ENCODE results near the gene TADA2A.
"Not testable (repeated sequence)": the region's sequence is repeated elsewhere in the genome, so short reads cannot be mapped to it uniquely, and the experiment has no call there.

TADA2A gene

GRCh38 chr17:37405522-37405921 is 1.2 kb upstream of the TADA2A start:
- DNase-seq, result not testable (repeated sequence)

DNA sequence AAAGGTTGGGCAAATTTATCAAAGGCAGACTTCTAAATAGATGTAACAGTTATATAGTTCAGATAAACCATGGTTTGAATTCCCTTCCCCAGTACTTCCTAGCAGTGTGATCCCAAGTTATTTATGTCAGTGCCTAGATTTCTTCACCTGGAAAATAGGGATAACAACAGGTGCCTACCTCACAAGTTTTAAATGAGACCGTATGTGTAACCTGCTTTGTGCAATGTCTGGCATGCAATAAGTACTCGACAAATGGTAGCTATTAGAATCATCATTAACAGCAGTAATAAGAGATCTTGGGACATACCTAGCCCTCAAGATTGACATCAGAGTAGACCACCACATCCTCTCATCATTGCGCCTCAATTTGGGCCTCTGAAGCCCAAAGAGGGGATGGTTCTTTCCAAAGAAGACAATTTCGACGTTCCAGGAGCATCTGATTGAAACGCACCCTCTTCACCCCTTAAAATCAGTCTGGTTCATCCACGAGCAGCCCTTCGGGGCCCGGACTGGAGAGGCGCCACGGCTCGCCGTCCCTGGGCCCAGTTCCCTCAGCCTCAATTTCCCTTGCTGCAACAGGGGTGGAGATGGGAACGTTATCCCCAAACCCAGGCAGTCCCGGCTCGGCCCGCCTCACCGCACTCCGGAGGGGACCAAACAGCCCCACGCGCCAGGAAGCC is 591 bp upstream of the TADA2A start:
- DNase-seq, result no peak

DNA sequence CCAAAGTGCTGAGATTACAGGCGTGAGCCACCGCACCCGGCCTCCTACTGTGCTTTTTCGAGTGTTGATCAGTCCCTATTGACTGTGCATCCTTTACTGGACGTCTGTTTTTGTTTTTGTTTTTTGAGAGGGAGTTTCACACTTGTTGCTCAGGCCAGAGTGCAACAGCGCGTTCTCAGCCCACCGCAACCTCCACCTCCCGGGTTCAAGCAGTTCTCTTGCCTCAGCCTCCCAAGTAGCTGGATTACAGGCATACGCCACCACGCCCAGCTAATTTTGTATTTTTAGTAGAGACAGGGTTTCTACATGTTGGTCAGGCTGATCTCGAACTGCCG is 1.4 kb downstream of the TADA2A start:
- not testable (repeated sequence) for DNase-seq

DNA sequence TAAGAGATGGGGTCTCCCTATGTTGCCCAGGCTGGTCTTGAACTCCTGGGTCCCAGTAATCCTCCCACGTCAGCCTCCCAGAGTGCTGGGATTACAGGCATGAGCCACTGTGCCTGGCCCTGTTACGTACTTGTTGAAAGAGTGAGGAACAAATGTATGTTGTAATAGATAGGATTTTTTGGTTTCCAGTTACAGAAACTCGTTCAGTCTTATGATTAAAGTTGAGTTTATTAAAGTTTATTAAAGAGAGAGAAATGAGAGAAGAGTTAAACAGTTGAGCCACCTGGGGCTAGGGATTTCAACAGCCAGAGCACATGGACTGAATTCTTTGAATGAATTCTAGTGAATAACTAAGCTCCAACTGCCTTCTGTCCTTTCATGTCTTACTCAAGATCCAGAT is 3.7 kb downstream of the TADA2A start:
- no peak for DNase-seq

- no peak for DNase-seq
Measured at GRCh38 chr17:37413875-37414519, 7.3 kb downstream of the TADA2A start.

DNA sequence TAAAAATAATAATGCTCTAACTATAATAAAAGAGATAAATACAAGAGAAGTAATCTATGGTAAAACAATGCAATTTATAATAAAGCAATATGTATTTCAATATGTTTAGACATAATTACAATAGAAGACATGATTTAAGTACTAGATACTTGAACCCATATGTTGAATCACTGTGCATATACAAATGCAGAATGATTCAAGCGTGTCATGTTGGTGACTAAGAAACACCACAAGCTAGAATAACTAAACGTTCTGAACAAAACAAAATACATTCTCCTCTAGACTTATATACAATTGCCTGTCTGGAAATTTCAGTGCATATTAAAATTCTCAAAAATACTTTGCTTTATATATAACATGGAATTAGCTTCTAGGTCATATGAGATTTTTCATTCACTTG is 11.2 kb downstream of the TADA2A start:
- DNase-seq, result no peak

DNA sequence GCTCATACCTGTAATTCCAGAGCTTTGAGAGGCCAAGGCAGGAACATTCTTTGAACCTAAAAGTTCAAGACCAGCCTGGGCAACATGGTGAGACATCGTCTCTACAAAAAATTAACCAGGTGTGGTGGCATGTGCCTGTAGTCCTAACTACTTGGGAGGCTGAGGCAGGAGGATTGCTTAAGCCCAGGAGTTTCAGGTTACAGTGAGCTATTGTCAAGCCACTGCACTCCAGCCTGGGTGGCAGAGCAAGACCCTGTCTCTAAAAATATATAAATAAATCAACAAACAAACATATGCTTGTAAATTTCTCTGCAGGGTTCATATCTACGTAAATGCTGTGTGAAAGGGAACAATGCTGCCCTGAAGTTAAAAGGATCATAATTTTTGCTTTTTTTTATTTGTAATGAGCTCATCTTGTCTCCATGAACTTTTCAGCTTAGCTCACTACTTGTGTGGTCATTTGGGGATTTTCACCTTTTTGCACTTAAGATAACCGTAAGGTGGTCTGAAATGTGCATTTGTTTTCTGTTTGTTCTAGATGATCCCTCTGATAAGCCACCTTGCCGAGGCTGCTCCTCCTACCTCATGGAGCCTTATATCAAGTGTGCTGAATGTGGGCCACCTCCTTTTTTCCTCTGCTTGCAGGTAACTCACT is 16.4 kb downstream of the TADA2A start:
- no peak for DNase-seq

GRCh38 chr17:37425268-37425667 is 18.6 kb downstream of the TADA2A start:
- DNase-seq, result no peak

GRCh38 chr17:37429039-37429438 is 22.4 kb downstream of the TADA2A start:
- no peak for DNase-seq

DNA sequence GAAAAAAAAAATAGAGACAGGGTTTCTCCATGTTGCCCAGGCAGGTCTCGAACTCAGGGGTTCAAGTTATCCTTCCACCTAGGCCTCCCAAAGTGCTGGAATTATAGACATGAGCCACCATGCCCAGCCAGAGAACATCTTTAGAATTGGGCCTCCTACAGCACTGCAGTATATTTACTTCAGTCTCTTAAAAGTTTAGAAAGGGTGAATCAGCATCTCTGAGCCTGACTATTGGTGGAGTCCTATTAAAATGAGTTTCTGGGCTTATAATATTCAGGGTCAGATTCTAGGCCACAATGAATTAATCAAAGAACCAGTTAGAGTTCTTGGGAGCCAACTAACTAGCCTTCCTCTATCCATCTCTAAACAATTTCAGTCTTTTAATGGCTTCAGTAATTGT is 22.8 kb downstream of the TADA2A start:
- DNase-seq, result no peak

DNA sequence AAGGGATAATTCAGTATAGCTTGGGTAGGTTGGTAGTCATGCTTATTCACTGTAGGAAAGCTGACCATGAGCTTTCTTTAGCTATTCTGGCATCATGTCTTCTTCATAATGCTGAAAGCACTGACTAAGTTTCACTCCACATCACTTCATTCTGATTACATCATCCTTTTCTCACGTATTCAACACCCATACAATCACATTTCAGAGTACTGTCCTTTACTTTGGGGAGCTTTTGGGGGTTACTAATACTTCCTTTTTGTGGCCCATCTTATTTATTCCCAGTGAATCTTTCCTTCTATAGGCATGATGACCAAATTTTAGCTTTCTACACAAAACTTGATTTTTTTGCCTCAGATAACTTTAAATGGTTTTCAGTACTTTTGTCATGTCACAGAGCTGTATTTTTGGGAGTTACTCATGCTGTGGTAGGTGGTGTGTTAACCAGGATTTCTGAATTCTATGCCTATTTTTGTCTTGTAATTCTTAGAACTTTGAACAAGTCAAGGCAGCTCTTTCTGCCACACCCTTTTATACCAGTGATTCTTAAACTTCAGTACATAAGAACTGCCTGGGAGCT is 23.5 kb downstream of the TADA2A start:
- DNase-seq, result no peak

GRCh38 chr17:37432671-37433070 is 26.0 kb downstream of the TADA2A start:
- DNase-seq, result no peak

DNA sequence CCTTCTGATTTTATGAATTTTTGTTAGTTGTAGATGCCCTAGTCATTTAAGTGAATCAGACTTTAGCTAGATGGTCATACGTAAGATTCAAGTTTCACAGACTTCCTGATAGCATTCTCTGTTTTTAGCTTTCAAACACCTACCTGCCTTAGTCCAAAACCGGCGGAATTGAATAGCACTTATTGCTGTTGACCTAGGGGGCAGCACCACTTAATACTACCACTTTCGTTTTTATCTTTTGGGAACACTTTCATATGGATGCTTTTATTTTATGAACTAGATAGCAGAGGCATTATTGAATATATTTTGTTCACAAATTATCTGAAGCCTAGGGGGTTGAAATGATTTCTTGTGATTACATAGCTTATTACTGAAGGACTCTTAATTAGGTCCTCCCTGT is 31.5 kb downstream of the TADA2A start:
- DNase-seq, result no peak

DNA sequence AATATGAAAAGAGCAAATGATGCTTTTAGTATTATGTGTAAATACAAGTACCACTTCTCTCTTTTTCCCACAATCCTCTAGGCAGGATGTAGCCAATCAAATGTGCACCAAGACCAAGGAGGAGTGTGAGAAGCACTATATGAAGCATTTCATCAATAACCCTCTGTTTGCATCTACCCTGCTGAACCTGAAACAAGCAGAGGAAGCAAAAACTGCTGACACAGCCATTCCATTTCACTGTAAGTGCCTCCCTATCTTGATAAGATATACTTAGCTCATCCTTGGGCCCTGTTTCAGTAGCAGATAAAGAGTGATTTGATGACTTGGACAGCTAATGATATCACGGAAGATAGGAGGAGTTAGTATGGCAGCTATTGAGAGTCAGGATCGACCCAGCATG is 33.7 kb downstream of the TADA2A start:
- DNase-seq, result no peak

DNA sequence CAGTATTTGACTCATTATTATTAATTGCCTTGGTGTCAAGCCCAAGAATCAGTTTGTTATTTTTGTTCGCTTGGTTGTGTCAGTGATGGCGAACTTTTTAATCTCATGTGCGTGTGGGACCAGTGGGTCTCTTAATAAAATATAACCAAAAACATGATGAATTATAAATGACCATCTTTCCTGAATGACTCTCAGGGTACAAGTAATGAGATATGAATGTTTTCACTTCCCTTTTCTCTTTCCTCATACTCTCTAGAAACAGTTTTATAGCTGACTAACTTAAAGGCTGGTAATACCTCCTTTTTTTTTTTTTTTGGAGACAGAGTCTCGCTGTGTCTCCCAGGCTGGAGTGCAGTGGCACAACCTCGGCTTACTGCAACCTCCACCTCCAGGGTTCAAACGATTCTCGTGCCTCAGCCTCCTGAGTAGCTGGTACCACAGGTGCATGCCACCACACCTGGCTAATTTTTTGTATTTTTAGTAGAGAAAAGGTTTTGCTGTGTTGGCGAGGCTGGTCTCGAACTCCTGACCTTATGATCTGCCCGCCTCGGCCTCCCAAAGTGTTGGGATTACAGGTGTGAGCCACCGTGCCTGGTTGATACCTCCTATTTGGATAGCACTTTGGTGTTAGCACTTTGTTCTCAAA is 34.8 kb downstream of the TADA2A start:
- not testable (repeated sequence) for DNase-seq

GRCh38 chr17:37446027-37446426 is 39.3 kb downstream of the TADA2A start:
- no peak for DNase-seq

DNA sequence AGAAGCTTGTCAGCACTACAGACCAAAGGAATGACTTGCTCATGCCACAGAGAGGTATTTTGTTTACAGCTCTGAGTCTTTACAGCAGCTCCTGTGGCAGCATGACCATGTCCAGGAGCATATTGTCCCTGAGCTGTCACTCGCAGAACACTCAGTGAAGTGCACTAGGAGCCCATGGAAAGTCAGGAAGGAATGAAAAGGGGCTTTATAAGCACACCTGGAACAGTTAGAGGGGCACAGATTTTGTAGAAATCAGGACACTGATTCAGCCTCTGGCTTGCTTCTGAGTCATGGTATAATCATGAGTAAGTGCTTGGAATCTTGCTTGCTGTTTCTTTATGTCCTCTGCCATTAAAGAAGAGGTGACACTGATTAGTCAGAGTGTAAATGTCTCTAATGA is 41.0 kb downstream of the TADA2A start:
- no peak for DNase-seq

DNA sequence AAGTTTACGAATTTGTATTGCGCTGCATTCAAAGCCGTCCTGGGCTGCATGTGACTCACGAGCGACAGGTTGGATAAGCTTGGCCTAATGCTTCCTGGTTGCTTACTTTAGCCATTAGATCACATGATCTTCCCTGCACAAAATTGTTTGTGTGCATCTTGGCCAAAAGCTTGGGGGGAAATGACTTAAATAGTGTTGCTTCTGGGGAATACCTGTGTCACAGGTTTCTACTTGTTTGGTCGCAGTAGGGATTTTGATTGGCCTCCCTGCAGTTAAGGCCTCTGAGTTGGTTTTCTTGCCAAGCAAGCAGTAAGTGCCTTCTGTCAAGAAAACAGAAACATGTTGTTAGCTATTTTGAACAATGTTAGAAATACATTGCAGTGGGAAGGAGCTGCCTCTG is 43.4 kb downstream of the TADA2A start:
- DNase-seq, result no peak

- DNase-seq, result not testable (repeated sequence)
Measured at GRCh38 chr17:37457801-37458200, 51.1 kb downstream of the TADA2A start.

DNA sequence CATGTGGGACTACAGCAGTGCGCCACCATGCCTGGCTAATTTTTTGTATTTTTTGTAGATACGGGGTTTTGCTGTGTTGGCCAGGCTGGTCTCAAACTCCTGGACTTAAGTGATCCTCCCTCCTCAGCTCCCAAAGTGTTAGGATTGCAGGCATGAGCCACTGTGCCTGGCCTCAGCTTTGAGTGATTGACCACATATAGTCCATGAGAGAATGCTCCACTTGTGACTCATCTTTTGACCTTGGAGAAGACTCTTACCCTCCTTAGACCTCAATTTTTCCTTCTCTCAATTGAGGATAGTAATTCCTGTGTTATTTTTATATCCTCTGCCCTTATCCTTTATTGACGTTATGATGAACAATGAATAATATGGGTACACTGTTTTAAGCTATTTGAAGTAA is 52.1 kb downstream of the TADA2A start:
- no peak for DNase-seq

DNA sequence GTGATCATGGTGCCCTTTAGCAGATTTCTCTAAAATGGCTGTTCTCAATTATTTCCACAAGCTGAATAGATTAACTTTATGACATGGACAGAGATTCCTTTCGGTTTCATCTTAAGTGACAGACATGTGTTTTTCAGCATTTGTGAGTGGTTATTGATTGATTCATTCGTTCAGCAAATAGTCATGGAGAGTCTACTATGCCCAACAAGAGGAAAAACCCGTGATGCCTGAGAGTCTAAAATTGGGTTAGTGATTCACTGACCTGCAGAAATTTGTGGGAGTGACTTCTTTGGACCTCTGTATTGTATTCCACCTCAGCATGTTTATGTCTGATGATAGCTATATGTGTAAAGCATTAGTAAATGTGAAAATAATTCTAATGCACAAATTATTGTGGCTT is 55.0 kb downstream of the TADA2A start:
- DNase-seq, result no peak

DNA sequence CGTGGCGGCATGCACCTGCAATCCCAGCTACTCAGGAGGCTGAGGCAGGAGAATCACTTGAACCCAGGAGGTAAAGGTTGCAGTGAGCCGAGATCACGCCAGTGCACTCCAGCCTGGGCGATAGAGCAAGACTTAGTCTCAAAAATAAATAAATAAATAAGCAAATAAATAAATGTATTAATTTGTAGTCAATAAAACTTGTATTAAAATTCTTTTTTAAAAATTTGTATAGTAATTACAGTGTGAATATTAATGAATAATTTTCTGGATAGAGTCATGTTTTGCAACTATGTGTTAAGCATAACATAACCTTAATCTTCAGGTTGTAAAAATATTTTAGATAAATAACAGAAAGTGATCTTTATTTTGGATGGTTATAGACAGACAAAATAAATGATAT is 55.8 kb downstream of the TADA2A start:
- no peak for DNase-seq

DNA sequence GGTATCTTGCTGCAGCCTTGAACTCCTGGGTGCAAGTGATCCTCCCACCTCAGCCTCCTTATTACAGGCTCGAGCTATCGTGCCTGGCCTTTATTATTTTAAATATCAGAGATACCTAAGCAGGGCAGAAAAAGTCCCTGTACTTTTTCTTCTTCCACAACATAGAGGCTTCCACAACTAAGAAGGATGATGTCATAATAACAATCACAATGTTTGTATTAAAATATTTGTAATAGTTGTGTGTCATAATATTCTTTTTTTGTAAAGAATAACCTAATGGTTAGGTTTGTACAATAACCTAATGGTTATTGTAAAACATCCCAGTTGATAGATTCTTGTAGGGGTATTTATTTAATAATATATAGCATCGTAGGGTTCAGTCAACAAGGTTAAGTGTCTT is 56.4 kb downstream of the TADA2A start:
- DNase-seq, result no peak
